Smooth muscle cell (in vitro differentiated cells): ENCODE measurements around the gene RIC1. TPM values are rescaled to one million over a fixed set of nuclear protein-coding genes. Genes with fewer than 3 reads are reported as not detected.

Experiments used
- DNase-seq: peaks from one replicate; lab custom pipeline; 2025; ENCODE audit not compliant: unreplicated experiment; lab: John Stamatoyannopoulos, UW
- H2AFZ ChIP-seq: fragments of 200-600 bp; sonication (generic); 2 replicates; pipeline ENCODE4 v1.6.0; 2016; ENCODE audit warnings: antibody characterized with exemption, low read depth, mild to moderate bottlenecking
- H3F3A ChIP-seq: fragments of 200-600 bp; sonication (generic); 2 replicates; pipeline ENCODE4 v1.6.0; 2017; ENCODE audit warnings: antibody characterized with exemption, low read depth
- H3K27ac ChIP-seq: fragments of 200-600 bp; sonication (generic); 2 replicates; pipeline ENCODE4 v1.5.1; 2016; ENCODE audit warnings: low read depth, mild to moderate bottlenecking
- H3K27me3 ChIP-seq: fragments of 200-600 bp; sonication (generic); 2 replicates; pipeline ENCODE4 v1.6.1; 2016; ENCODE audit warnings: low read depth, mild to moderate bottlenecking
- H3K36me3 ChIP-seq: fragments of 200-600 bp; sonication (generic); 2 replicates; pipeline ENCODE4 v1.5.1; 2016; ENCODE audit warnings: low read depth
- H3K4me1 ChIP-seq: fragments of 200-600 bp; sonication (generic); 2 replicates; pipeline ENCODE4 v1.5.1; 2016; ENCODE audit warnings: low read depth
- H3K4me2 ChIP-seq: fragments of 200-600 bp; sonication (generic); 2 replicates; pipeline ENCODE4 v1.6.0; 2016; ENCODE audit warnings: mild to moderate bottlenecking
- H3K4me3 ChIP-seq: fragments of 200-600 bp; sonication (generic); 2 replicates; pipeline ENCODE4 v1.5.1; 2016; ENCODE audit warnings: mild to moderate bottlenecking
- H3K79me2 ChIP-seq: fragments of 200-600 bp; sonication (generic); 2 replicates; pipeline ENCODE4 v1.6.0; 2016; ENCODE audit warnings: low read depth, mild to moderate bottlenecking
- H3K9ac ChIP-seq: fragments of 200-600 bp; sonication (generic); 2 replicates; pipeline ENCODE4 v1.6.0; 2016; ENCODE audit warnings: low read depth
- H3K9me3 ChIP-seq: fragments of 200-600 bp; sonication (generic); replicated peaks from 2 replicates; pipeline ENCODE4 v1.5.1; 2016; ENCODE audit warnings: low read depth
- H4K20me1 ChIP-seq: fragments of 200-600 bp; sonication (generic); 2 replicates; pipeline ENCODE4 v1.6.0; 2016; ENCODE audit warnings: low read depth
- CTCF ChIP-seq: fragments of 200-600 bp; sonication (generic); IDR thresholded peaks from 2 replicates; pipeline ENCODE4 v1.5.1; 2017; ENCODE audit warnings: borderline replicate concordance, mild to moderate bottlenecking, antibody characterized with exemption; ENCODE audit not compliant: insufficient read depth, poor library complexity, severe bottlenecking
- WGBS: methylation state at CpG from one replicate; pipeline ENCODE4 v1.1.7; 2016; ENCODE audit warnings: low lambda C conversion rate; 5-methylcytosine and 5-hydroxymethylcytosine counted together
- polyA plus RNA-seq: library from polyadenylated mRNA; unstranded; fragments of >200 nt; fragmentation: Nextera tagmentation; extraction: Ambion mirVana; gene quantifications from 2 replicates; pipeline ENCODE4 v1.2.1, GENCODE V29; 2016
- total RNA-seq: library from RNA; depleted of rRNA; stranded (reverse); fragments of >200 nt; gene quantifications from 2 replicates; pipeline ENCODE4 v1.2.3, GENCODE V29; 2014

RIC1 gene
- total and polyA plus RNA-seq, 2 experiments from 2014 or later = 9.9 to 52.4 TPM

GRCh38 chr9:5817862-5818261 is 189.0 kb downstream of the RIC1 start:
- TF ChIP-seq CTCF = no peak
- H3K9ac ChIP-seq = no peak overlapping the region
- H3K79me2 ChIP-seq = no peaks in the 10 kb centered on the region
- DNase-seq = no peak
- H4K20me1 ChIP-seq = no peaks in the 10 kb centered on the region
- H3K9me3 ChIP-seq = no peaks in the 10 kb centered on the region
- no peak overlapping the region for H3K4me2 ChIP-seq
- H2AFZ ChIP-seq = no peak overlapping the region
- H3K27me3 ChIP-seq = no peaks in the 10 kb centered on the region
- H3K36me3 ChIP-seq = no peaks in the 10 kb centered on the region
- no peaks in the 10 kb centered on the region for H3K4me1 ChIP-seq
- H3K4me3 ChIP-seq = no peak overlapping the region
- peak overlapping the region; percentile 63 for H3K27ac ChIP-seq
- WGBS = 90% methylated on average over 3 of the region's 3 CpGs
- H3F3A ChIP-seq = no peaks in the 10 kb centered on the region

DNA sequence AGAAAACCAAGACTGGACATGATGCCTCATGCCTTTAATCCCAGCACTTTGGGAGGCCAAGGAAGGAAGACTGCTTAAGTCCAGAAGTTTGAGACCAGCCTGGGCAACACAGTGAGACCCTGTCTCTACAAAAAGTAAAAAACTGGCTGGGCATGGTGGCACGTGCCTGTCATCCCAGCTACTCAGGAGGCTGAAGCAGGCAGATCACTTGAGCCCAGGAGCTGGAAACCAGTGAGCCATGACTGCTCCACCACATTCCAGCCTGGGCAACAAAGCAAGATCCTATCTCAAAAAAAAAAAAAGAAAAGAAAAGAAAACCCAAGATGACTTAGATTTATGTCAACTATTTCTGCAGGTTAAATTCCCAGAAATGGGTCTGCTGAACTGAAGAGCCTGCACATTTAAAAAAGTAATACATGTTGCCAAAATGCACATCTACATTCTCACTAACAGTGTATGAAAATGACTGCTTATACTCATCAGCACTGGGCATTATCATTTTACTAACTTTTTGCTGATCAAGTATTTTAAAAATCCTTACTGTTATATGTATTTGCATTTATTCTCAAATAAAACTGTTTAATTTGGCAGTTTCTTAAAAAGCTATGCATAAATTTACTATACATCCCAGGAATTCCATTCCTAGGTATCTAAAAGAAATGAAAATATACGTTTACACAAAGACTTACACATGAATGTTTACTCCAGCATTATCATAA is 189.7 kb downstream of the RIC1 start:
- DNase-seq = no peak
- Histone ChIP-seq H3K27ac (peak overlapping the region; percentile 10), H2AFZ (no peak overlapping the region), H4K20me1 (no peaks in the 10 kb centered on the region), H3K27me3 (no peaks in the 10 kb centered on the region), H3K36me3 (no peaks in the 10 kb centered on the region), H3K4me2 (no peak overlapping the region), H3K4me1 (no peaks in the 10 kb centered on the region), H3K9ac (no peak overlapping the region), H3K4me3 (no peak overlapping the region), H3K79me2 (no peaks in the 10 kb centered on the region), H3F3A (no peaks in the 10 kb centered on the region), H3K9me3 (no peaks in the 10 kb centered on the region)
- 90% methylated on average over 2 of the region's 2 CpGs for WGBS
- no peak for TF ChIP-seq CTCF

GRCh38 chr9:5819174-5819573 is 190.3 kb downstream of the RIC1 start:
- H3K27me3 ChIP-seq = no peaks in the 10 kb centered on the region
- H3K27ac ChIP-seq = no peak overlapping the region
- no peak overlapping the region for H3K4me2 ChIP-seq
- H3F3A ChIP-seq = no peaks in the 10 kb centered on the region
- no peak for DNase-seq
- H2AFZ ChIP-seq = no peak overlapping the region
- no peaks in the 10 kb centered on the region for H3K36me3 ChIP-seq
- 96% methylated on average over 6 of the region's 6 CpGs for WGBS
- TF ChIP-seq CTCF = no peak
- no peaks in the 10 kb centered on the region for H3K4me1 ChIP-seq
- H4K20me1 ChIP-seq = no peaks in the 10 kb centered on the region
- H3K9me3 ChIP-seq = no peaks in the 10 kb centered on the region
- H3K79me2 ChIP-seq = no peaks in the 10 kb centered on the region
- H3K9ac ChIP-seq = no peak overlapping the region
- H3K4me3 ChIP-seq = no peak overlapping the region

DNA sequence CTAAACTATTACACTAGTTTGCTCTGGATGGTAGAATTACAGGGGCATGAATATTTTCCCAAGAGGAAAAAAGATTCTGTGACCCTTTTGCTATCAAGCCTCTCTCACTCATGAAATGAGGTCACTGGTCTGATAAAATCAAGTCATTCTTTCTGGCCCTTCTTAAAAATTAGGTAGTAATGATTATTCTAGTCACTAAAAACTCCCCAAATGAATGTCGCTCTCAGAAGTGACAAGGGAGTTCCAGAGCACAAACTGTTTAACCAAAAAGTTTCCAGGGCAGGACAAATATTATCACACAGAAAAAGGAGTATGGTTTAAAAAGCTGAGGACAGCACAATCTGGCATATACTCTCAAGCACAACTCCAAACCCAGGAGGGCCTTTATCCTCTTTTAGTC is 191.5 kb downstream of the RIC1 start:
- H3K4me2 ChIP-seq = no peak overlapping the region
- no peak for TF ChIP-seq CTCF
- no peaks in the 10 kb centered on the region for H3K79me2 ChIP-seq
- H3K9ac ChIP-seq = no peak overlapping the region
- no peaks in the 10 kb centered on the region for H4K20me1 ChIP-seq
- H3K4me1 ChIP-seq = no peaks in the 10 kb centered on the region
- no peak overlapping the region for H3K27ac ChIP-seq
- no peaks in the 10 kb centered on the region for H3K27me3 ChIP-seq
- no peaks in the 10 kb centered on the region for H3F3A ChIP-seq
- 96% methylated on average over 1 of the region's 1 CpG for WGBS
- no peaks in the 10 kb centered on the region for H3K9me3 ChIP-seq
- no peak overlapping the region for H2AFZ ChIP-seq
- no peak overlapping the region for H3K4me3 ChIP-seq
- no peak for DNase-seq
- no peaks in the 10 kb centered on the region for H3K36me3 ChIP-seq
